ENCODE data around the gene OR8B8. TPM values are rescaled to one million over a fixed set of nuclear protein-coding genes. Genes with fewer than 3 reads are reported as not detected.
"Not testable (repeated sequence)": the region's sequence is repeated elsewhere in the genome, so short reads cannot be mapped to it uniquely, and the experiment has no call there.

Gene OR8B8
- total and polyA plus RNA-seq, 5 donors from 2014 or later = not detected

DNA sequence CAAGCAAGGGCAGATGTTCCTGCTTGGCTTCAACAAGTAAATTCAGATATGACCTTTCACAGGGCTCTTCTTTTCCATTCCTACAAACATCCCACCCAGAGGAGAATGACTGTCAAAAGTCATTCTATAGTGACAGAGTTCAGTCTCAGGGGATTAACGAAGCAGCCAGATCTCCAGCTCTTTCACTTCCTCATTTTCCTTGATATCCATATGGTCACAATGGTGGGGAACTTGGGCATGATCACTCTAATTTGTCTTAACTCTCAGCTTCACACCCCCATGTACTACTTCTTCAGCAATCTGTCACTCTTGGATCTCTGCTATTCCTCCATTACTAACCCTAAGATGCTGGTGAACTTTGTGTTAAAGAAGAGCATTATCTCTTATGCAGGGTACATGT, 15.0 kb upstream of the OR8B8 start:
- H3K4me3 ChIP-seq (ENCODE audit: low read depth, low read length) = no peak overlapping the region
- no peaks in the 10 kb centered on the region for H3K36me3 ChIP-seq (ENCODE audit: control insufficient read depth, insufficient read depth, low read length)
- no peak for ATAC-seq (ENCODE audit: low read depth in 2 of 2)
- H3K27ac ChIP-seq (ENCODE audit: insufficient read depth, low read length, poor library complexity, severe bottlenecking) = no peak overlapping the region
- no peaks in the 10 kb centered on the region for H3K4me1 ChIP-seq (ENCODE audit: control insufficient read depth, insufficient read depth, low read length, poor library complexity, severe bottlenecking)
- Mint-ChIP-seq H3K27ac (no peak overlapping the region), H3K36me3 (no peaks in the 10 kb centered on the region), H3K27me3 (no peaks in the 10 kb centered on the region), H3K9me3 (peaks cover 0 to 5% (median 1%) of the 10 kb centered on the region in 7 donors), H3K4me1 (no peaks in the 10 kb centered on the region), H3K4me3 (no peak overlapping the region)
- no peaks in the 10 kb centered on the region for H3K9me3 ChIP-seq (ENCODE audit: control insufficient read depth in 2 of 2, low read length in 2 of 2)
- no peaks in the 10 kb centered on the region for H3K27me3 ChIP-seq (ENCODE audit: control insufficient read depth, insufficient read depth, low read length)
- no peak for DNase-seq

DNA sequence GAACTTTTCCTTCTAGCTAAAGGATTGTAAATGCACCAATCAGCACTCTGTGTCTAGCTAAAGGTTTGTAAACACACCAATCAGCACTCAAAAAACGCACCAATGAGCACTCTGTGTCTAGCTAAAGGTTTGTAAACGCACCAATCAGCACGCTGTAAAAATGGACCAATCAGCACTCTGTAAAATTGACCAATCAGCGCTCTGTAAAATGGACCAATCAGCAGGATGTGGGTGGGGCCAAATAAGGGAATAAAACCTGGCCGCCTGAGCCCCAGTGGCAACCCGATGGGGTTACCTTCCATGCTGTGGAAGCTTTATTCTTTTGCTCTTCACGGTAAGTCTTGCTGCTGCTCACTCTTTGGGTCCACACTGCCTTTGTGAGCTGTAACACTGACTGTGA, 13.9 kb upstream of the OR8B8 start:
- not testable (repeated sequence) for H3K4me3 ChIP-seq (ENCODE audit: low read depth, low read length); H3K27ac ChIP-seq (ENCODE audit: insufficient read depth, low read length, poor library complexity, severe bottlenecking); H3K27me3 Mint-ChIP-seq; DNase-seq; H3K27me3 ChIP-seq (ENCODE audit: control insufficient read depth, insufficient read depth, low read length); H3K9me3 Mint-ChIP-seq; H3K36me3 ChIP-seq (ENCODE audit: control insufficient read depth, insufficient read depth, low read length); ATAC-seq (ENCODE audit: low read depth in 2 of 2); H3K9me3 ChIP-seq (ENCODE audit: control insufficient read depth in 2 of 2, low read length in 2 of 2); H3K4me1 Mint-ChIP-seq; H3K4me1 ChIP-seq (ENCODE audit: control insufficient read depth, insufficient read depth, low read length, poor library complexity, severe bottlenecking); H3K4me3 Mint-ChIP-seq; H3K36me3 Mint-ChIP-seq; H3K27ac Mint-ChIP-seq

DNA sequence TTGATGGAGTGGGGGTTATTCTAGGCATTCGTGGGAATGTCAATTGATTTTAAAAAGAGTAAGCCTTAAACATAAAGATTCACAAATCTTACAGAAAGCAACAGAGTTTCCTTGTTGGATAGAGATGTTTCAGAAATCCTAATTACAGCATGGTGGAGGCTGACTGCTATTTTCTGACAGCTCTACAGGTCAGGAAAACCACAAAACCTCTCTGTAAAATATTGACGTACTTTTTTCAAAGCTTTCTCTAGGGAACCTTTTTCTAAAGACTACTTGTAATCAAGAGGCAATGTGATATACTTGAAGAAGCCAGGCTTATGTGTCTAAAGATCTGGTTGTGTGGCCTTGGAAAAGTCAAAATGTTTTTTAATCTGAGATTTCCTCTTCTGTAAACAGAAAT, 9.1 kb upstream of the OR8B8 start:
- Histone ChIP-seq H3K4me3 (ENCODE audit: low read depth, low read length) (no peak overlapping the region), H3K27ac (ENCODE audit: insufficient read depth, low read length, poor library complexity, severe bottlenecking) (no peak overlapping the region), H3K36me3 (ENCODE audit: control insufficient read depth, insufficient read depth, low read length) (no peaks in the 10 kb centered on the region), H3K27me3 (ENCODE audit: control insufficient read depth, insufficient read depth, low read length) (peaks cover 1% of the 10 kb centered on the region), H3K4me1 (ENCODE audit: control insufficient read depth, insufficient read depth, low read length, poor library complexity, severe bottlenecking) (no peaks in the 10 kb centered on the region), H3K9me3 (ENCODE audit: control insufficient read depth in 2 of 2, low read length in 2 of 2) (no peaks in the 10 kb centered on the region)
- Mint-ChIP-seq H3K9me3 (peaks cover 0 to 9% (median 2%) of the 10 kb centered on the region in 7 donors), H3K4me1 (no peaks in the 10 kb centered on the region), H3K27ac (no peak overlapping the region), H3K4me3 (no peak overlapping the region), H3K36me3 (no peaks in the 10 kb centered on the region), H3K27me3 (no peaks in the 10 kb centered on the region)
- no peak for ATAC-seq (ENCODE audit: low read depth in 2 of 2)
- no peak for DNase-seq

DNA sequence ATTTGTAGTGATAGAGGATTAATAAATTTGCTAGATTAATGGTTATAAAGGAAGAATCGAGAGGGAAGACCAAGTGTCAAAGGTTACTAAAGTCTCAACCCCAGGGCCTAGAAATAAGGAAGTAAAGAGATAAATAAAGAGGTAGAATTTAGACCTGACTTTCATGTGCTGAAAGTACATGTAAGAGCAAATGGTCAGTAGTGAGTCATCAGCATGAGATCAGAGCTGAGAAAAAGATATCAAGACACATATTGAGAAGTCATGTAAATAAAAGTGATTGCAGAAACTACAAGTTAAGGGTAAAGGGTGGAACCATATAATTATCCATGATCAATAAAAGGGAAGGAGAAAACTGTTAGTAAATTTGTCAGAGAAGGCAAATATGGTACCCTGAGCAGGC, 1.4 kb upstream of the OR8B8 start:
- no peak overlapping the region for H3K27ac Mint-ChIP-seq
- H3K4me3 ChIP-seq (ENCODE audit: low read depth, low read length) = no peak overlapping the region
- ATAC-seq (ENCODE audit: low read depth in 2 of 2) (no peak), DNase-seq (no peak)
- H3K9me3 ChIP-seq (ENCODE audit: control insufficient read depth in 2 of 2, low read length in 2 of 2) = no peaks in the 10 kb centered on the region
- peaks cover 0 to 12% (median 1%) of the 10 kb centered on the region in 7 donors for H3K9me3 Mint-ChIP-seq
- no peaks in the 10 kb centered on the region for H3K36me3 ChIP-seq (ENCODE audit: control insufficient read depth, insufficient read depth, low read length)
- H3K4me1 ChIP-seq (ENCODE audit: control insufficient read depth, insufficient read depth, low read length, poor library complexity, severe bottlenecking) = no peaks in the 10 kb centered on the region
- no peaks in the 10 kb centered on the region for H3K4me1 Mint-ChIP-seq
- H3K27me3 Mint-ChIP-seq = peaks cover 7% of the 10 kb centered on the region
- H3K27me3 ChIP-seq (ENCODE audit: control insufficient read depth, insufficient read depth, low read length) = peaks cover 1% of the 10 kb centered on the region
- no peak overlapping the region for H3K27ac ChIP-seq (ENCODE audit: insufficient read depth, low read length, poor library complexity, severe bottlenecking)
- H3K4me3 Mint-ChIP-seq = peak overlapping the region in 1 of 4 donors; percentile 49
- H3K36me3 Mint-ChIP-seq = no peaks in the 10 kb centered on the region

DNA sequence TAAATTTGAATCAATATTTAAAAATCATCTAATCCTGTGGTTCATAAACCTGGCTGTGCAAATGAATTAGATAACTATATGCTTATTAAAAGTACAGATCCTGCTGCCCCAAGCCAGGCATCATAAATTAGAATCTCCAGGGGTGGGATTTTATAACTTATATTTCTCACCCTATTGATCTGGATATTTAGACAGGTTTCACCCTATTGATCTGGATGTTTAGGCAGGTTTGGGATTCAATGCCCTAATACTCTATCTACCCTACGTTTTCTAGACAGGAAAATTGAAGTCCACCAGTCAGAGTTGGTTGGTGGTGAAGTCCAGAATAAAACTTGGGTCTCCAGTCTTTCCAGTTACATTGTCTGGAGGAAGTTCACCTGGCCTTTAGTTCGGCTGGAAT, 2.6 kb downstream of the OR8B8 start:
- ATAC-seq (ENCODE audit: low read depth in 2 of 2) = no peak
- no peak overlapping the region for H3K4me3 ChIP-seq (ENCODE audit: low read depth, low read length)
- H3K9me3 Mint-ChIP-seq = peaks cover 0 to 4% (median 1%) of the 10 kb centered on the region in 7 donors
- no peaks in the 10 kb centered on the region for H3K36me3 ChIP-seq (ENCODE audit: control insufficient read depth, insufficient read depth, low read length)
- no peaks in the 10 kb centered on the region for H3K36me3 Mint-ChIP-seq
- no peaks in the 10 kb centered on the region for H3K9me3 ChIP-seq (ENCODE audit: control insufficient read depth in 2 of 2, low read length in 2 of 2)
- no peak overlapping the region for H3K4me3 Mint-ChIP-seq
- H3K27ac Mint-ChIP-seq = no peak overlapping the region
- H3K27me3 Mint-ChIP-seq = peaks cover 7% of the 10 kb centered on the region
- no peak overlapping the region for H3K27ac ChIP-seq (ENCODE audit: insufficient read depth, low read length, poor library complexity, severe bottlenecking)
- H3K4me1 ChIP-seq (ENCODE audit: control insufficient read depth, insufficient read depth, low read length, poor library complexity, severe bottlenecking) = no peaks in the 10 kb centered on the region
- H3K4me1 Mint-ChIP-seq = no peaks in the 10 kb centered on the region
- DNase-seq = no peak
- no peaks in the 10 kb centered on the region for H3K27me3 ChIP-seq (ENCODE audit: control insufficient read depth, insufficient read depth, low read length)

DNA sequence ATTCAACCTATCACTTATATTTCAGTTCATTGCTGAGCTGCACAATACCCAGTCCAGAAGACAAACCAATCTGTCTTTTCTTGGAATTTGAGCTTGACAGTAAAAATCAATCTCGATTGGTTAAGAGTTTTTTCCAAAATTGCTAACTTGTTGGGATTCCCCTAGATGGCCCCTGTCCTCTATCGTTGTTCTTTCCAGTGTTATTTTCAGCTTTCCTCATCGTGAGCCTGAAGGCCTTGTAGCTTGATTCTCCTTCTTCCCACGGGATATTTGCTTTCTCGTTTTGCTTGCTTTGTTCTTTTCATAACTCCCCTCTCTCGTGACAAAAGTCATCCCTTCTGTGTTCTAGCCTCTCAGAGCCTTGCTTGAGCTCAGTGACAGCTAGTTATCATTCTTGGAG, 3.1 kb downstream of the OR8B8 start:
- Histone ChIP-seq H3K9me3 (ENCODE audit: control insufficient read depth in 2 of 2, low read length in 2 of 2) (no peaks in the 10 kb centered on the region), H3K27me3 (ENCODE audit: control insufficient read depth, insufficient read depth, low read length) (no peaks in the 10 kb centered on the region), H3K36me3 (ENCODE audit: control insufficient read depth, insufficient read depth, low read length) (no peaks in the 10 kb centered on the region), H3K4me3 (ENCODE audit: low read depth, low read length) (no peak overlapping the region), H3K27ac (ENCODE audit: insufficient read depth, low read length, poor library complexity, severe bottlenecking) (no peak overlapping the region), H3K4me1 (ENCODE audit: control insufficient read depth, insufficient read depth, low read length, poor library complexity, severe bottlenecking) (no peaks in the 10 kb centered on the region)
- H3K36me3 Mint-ChIP-seq = no peaks in the 10 kb centered on the region
- peaks cover 7% of the 10 kb centered on the region for H3K27me3 Mint-ChIP-seq
- no peak overlapping the region for H3K4me3 Mint-ChIP-seq
- H3K4me1 Mint-ChIP-seq = no peaks in the 10 kb centered on the region
- peaks cover 0 to 4% (median 1%) of the 10 kb centered on the region in 7 donors for H3K9me3 Mint-ChIP-seq
- DNase-seq = no peak
- ATAC-seq (ENCODE audit: low read depth in 2 of 2) = no peak
- no peak overlapping the region for H3K27ac Mint-ChIP-seq

DNA sequence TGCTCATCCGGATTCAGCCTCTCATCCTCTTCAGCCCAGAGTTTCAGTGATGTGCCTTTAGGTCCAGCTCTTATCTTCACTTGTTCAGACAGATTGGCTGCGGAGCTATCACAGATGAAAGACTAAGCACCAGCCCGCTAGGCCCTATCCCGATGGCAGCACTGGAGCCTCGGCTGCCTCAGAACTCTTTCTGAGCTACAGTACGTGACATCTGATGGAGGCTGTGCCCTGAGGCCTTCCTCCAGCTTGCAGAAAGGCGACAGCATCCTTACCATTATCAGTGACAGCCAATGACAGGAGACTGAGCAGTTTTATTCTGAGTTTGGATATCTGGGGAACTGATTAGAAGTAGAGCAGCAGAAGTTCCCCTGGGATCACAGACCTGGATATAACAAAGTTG, 4.0 kb downstream of the OR8B8 start:
- DNase-seq = no peak
- no peak for ATAC-seq (ENCODE audit: low read depth in 2 of 2)
- H3K9me3 ChIP-seq (ENCODE audit: control insufficient read depth in 2 of 2, low read length in 2 of 2) = no peaks in the 10 kb centered on the region
- H3K4me1 Mint-ChIP-seq = no peaks in the 10 kb centered on the region
- H3K27me3 ChIP-seq (ENCODE audit: control insufficient read depth, insufficient read depth, low read length) = no peaks in the 10 kb centered on the region
- no peak overlapping the region for H3K4me3 Mint-ChIP-seq
- peaks cover 0 to 5% (median 1%) of the 10 kb centered on the region in 7 donors for H3K9me3 Mint-ChIP-seq
- no peak overlapping the region for H3K27ac Mint-ChIP-seq
- H3K27ac ChIP-seq (ENCODE audit: insufficient read depth, low read length, poor library complexity, severe bottlenecking) = no peak overlapping the region
- H3K27me3 Mint-ChIP-seq = peaks cover 7% of the 10 kb centered on the region
- H3K4me3 ChIP-seq (ENCODE audit: low read depth, low read length) = no peak overlapping the region
- no peaks in the 10 kb centered on the region for H3K4me1 ChIP-seq (ENCODE audit: control insufficient read depth, insufficient read depth, low read length, poor library complexity, severe bottlenecking)
- no peaks in the 10 kb centered on the region for H3K36me3 Mint-ChIP-seq
- no peaks in the 10 kb centered on the region for H3K36me3 ChIP-seq (ENCODE audit: control insufficient read depth, insufficient read depth, low read length)

DNA sequence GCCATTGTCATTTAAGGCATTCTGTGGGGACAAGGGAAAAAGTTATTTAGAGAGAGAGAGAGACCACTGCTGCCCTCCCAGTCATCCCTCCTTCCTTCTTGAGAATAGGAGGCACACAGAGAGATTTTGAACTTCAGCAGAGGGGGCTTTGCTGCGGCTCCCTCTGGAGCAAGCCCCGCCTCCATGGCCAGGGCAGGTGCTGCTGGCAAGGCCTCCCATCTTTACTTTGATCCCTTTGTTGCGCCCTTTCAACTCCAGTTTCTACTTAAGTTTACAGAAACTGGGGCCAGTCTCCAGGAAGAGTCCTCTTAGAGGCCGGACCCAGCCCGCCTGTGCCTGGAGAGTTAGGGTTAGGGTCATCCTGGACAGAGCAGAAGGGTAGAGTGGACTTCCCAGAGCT, 4.4 kb downstream of the OR8B8 start:
- H3K36me3 Mint-ChIP-seq = no peaks in the 10 kb centered on the region
- H3K9me3 Mint-ChIP-seq = peaks cover 0 to 5% (median 1%) of the 10 kb centered on the region in 7 donors

More for the DNA sequence above, 4.4 kb downstream of the OR8B8 start:
- H3K4me1 Mint-ChIP-seq = no peaks in the 10 kb centered on the region
- ATAC-seq (ENCODE audit: low read depth in 2 of 2) = no peak
- no peaks in the 10 kb centered on the region for H3K36me3 ChIP-seq (ENCODE audit: control insufficient read depth, insufficient read depth, low read length)
- no peak overlapping the region for H3K4me3 Mint-ChIP-seq
- H3K4me1 ChIP-seq (ENCODE audit: control insufficient read depth, insufficient read depth, low read length, poor library complexity, severe bottlenecking) = no peaks in the 10 kb centered on the region
- H3K27me3 ChIP-seq (ENCODE audit: control insufficient read depth, insufficient read depth, low read length) = no peaks in the 10 kb centered on the region
- peaks cover 7% of the 10 kb centered on the region for H3K27me3 Mint-ChIP-seq
- H3K9me3 ChIP-seq (ENCODE audit: control insufficient read depth in 2 of 2, low read length in 2 of 2) = no peaks in the 10 kb centered on the region
- no peak overlapping the region for H3K27ac ChIP-seq (ENCODE audit: insufficient read depth, low read length, poor library complexity, severe bottlenecking)
- no peak overlapping the region for H3K4me3 ChIP-seq (ENCODE audit: low read depth, low read length)
- H3K27ac Mint-ChIP-seq = no peak overlapping the region
- DNase-seq = no peak
